Stimulated activated CD8-positive, alpha-beta memory T cell treated with anti-CD3 and anti-CD28 coated beads, Interleukin-12 subunit alpha, Interleukin-12 subunit beta, amount 100 ng/mL, for 24 hours (primary cell): ENCODE data around the gene ALK.

ENCODE experiments used
- DNase-seq: peaks from one replicate; pipeline ENCODE4 v3.0.0-alpha.2; 2020; ENCODE audit errors: extremely low read depth

ALK gene

GRCh38 chr2:29367986-29368658 lies 553.3 kb downstream of the ALK start:
- no peak for DNase-seq

GRCh38 chr2:29363111-29363510 lies 558.3 kb downstream of the ALK start:
- no peak for DNase-seq

GRCh38 chr2:29361231-29361630 lies 560.2 kb downstream of the ALK start:
- DNase-seq = no peak

- DNase-seq = no peak
These were observed 561.2 kb downstream of the ALK start for GRCh38 chr2:29360016-29360784.

- no peak for DNase-seq
These were observed 567.9 kb downstream of the ALK start for GRCh38 chr2:29353403-29353991.

GRCh38 chr2:29351916-29352591 lies 569.3 kb downstream of the ALK start:
- DNase-seq = no peak

GRCh38 chr2:29351248-29351647 lies 570.1 kb downstream of the ALK start:
- DNase-seq = no peak

GRCh38 chr2:29349316-29350030 lies 571.9 kb downstream of the ALK start:
- no peak for DNase-seq

GRCh38 chr2:29347774-29348461 lies 573.5 kb downstream of the ALK start:
- no peak for DNase-seq

- DNase-seq = no peak
These were observed 576.1 kb downstream of the ALK start for GRCh38 chr2:29345236-29345635.

- DNase-seq = no peak
These were observed 577.6 kb downstream of the ALK start for GRCh38 chr2:29343830-29344229.

GRCh38 chr2:29336341-29337241 lies 584.8 kb downstream of the ALK start:
- no peak for DNase-seq

GRCh38 chr2:29335396-29335795 lies 586.0 kb downstream of the ALK start:
- no peak for DNase-seq

- DNase-seq = no peak
These were observed 586.7 kb downstream of the ALK start for GRCh38 chr2:29334706-29335105.

- DNase-seq = no peak
These were observed 588.8 kb downstream of the ALK start for GRCh38 chr2:29332540-29332939.

- no peak for DNase-seq
These were observed 591.5 kb downstream of the ALK start for GRCh38 chr2:29329899-29330298.

- no peak for DNase-seq
These were observed 594.5 kb downstream of the ALK start for GRCh38 chr2:29326926-29327325.

- no peak for DNase-seq
These were observed 595.8 kb downstream of the ALK start for GRCh38 chr2:29325544-29325943.

GRCh38 chr2:29323961-29324360 lies 597.4 kb downstream of the ALK start:
- DNase-seq = no peak

GRCh38 chr2:29323301-29323700 lies 598.1 kb downstream of the ALK start:
- no peak for DNase-seq
